Ammon's horn (tissue), 1 donor: ENCODE measurements around the gene ERC1.
"Not testable (repeated sequence)": the region's sequence is repeated elsewhere in the genome, so short reads cannot be mapped to it uniquely, and the experiment has no call there.

Experiments
- DNase-seq: peaks from one replicate; pipeline ENCODE4 v3.0.0-alpha.2; 2016; ENCODE audit warnings: low spot score

ERC1 gene

GRCh38 chr12:1130164-1130563, 139.1 kb downstream of the ERC1 start:
- DNase-seq, result no peak

DNA sequence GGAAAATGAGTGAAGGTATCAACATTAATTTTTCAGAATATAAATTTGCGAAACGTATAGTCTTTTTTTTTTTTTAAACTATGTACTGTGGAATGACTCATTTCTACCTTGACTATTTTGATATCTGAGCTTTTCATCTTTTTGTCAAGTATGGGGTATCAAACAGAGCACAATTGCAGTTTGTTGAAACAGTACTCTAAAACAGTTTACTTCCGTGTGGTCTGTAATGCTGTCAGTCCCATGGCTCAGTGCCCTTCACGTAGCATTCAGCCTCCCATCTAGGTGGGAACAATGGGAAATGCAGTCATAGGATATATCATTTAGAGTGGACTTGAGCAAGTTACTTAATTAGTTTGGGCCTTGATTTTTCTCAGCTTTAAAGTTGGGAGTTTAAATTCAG, 139.5 kb downstream of the ERC1 start:
- DNase-seq, result no peak

GRCh38 chr12:1131811-1132224, 140.8 kb downstream of the ERC1 start:
- DNase-seq, result peak; percentile 70

DNA sequence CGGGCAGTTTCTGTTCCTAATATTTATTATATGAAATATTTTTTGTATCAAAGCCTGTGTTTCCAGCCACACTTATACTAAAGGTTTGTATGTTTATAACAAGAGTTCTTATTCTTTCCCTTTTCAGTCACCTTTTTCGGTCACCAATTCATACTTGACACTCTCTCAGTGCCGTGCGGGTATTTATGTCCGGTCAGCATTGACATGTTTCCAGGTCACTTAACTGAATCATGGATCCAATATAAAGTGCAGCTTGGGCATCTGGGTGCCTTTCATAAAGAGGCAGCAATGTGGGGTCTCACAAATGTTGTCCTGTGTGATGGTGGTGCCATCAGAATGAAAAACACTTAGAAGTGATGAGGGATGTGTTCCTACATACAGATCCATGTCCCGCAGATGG, 141.3 kb downstream of the ERC1 start:
- DNase-seq, result no peak

DNA sequence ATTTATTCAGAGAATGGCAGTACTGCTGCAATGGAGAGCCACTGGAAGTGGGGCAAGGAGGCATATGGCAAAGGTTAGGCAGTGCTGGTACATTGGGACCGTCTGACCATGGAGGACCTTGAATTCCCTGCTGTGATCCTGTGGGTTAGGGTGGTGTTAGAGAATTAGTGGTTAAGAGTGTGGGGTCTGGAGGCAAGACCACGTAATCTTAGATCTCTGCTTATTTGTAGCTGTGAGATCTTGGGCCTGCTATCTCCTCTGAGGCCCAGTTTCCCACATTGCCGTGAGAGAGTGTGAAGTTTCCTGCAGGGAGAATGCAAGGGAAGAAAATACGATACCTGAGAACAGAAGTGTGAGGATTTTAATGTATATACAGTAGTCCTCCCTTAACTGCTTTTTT, 147.7 kb downstream of the ERC1 start:
- DNase-seq, result no peak

DNA sequence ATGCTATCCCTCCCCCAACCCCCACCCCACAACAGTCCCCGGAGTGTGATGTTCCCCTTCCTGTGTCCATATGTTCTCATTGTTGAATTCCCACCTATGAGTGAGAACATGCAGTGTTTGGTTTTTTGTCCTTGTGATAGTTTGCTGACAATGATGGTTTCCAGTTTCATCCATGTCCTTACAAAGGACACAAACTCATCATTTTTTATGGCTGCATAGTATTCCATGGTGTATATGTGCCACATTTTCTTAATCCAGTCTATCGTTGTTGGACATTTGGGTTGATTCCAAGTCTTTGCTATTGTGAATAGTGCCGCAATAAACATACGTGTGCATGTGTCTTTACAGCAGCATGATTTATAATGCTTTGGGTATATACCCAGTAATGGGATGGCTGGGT, 155.7 kb downstream of the ERC1 start:
- DNase-seq, result not testable (repeated sequence)

- no peak for DNase-seq
These were observed 156.8 kb downstream of the ERC1 start for GRCh38 chr12:1147821-1148220.

- DNase-seq, result no peak
These were observed 166.0 kb downstream of the ERC1 start for GRCh38 chr12:1157046-1157445.

DNA sequence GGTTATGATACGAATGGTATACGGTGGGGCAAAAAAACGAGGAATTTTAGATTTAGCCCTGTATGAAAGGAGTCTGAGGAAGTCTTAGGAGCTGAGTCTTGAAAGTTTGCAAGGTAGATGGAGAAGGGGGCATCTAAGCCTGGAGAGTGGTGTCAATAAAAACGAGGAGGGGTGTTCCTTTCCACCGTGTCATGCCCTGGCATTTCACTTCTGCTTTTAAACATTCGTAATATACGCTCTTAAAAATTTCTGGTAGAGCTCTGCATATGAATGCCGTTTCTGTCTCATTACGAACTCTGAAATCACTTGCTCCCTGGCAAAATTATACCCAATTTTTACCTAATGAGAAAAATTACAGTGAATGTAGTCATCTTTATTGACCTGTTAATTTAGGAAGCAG, 170.2 kb downstream of the ERC1 start:
- no peak for DNase-seq

- DNase-seq, result peak; percentile 17
These were observed 171.2 kb downstream of the ERC1 start for GRCh38 chr12:1162081-1162760.

- DNase-seq, result no peak
These were observed 176.8 kb downstream of the ERC1 start for GRCh38 chr12:1167784-1168183.

DNA sequence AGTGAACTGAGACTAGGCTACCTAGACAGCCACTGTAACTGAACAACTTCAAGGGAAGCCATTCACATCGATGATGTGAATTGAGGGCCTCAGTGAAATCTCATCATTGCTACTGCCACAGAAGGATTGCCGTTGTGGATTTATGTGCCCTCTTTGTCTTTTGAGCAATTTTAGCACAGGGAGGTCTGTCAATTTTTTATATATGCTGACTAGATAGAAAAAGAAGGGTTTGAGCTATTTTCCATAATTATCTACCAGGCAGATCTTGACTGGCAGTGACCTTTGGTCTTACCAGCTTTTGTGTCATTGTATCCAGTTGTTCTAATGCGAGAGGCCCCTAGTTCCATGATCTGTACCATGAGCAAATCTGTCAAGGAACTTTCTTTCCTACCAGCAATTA, 179.4 kb downstream of the ERC1 start:
- DNase-seq, result no peak

- no peak for DNase-seq
These were observed 180.8 kb downstream of the ERC1 start for GRCh38 chr12:1171657-1172408.

GRCh38 chr12:1173781-1174617, 183.0 kb downstream of the ERC1 start:
- no peak for DNase-seq

DNA sequence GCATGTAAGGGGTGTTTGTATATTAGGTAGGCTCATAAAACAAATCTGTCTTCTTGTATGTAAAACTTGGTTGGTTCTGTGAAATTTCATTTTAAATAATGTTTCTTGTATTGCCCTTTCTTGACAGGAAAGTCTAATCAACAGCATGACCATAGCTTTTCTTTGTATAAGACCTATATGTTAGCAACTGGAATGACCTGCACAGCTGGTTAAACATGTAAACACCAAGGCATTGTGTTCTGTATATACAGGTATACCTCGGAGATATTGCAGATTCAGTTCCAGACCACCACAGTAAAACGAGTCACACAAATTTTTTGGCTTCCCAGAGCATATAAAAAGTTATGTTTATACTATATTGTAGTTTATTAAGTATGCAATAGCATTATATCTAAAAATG, 183.6 kb downstream of the ERC1 start:
- no peak for DNase-seq

GRCh38 chr12:1176191-1176590, 185.2 kb downstream of the ERC1 start:
- no peak for DNase-seq

DNA sequence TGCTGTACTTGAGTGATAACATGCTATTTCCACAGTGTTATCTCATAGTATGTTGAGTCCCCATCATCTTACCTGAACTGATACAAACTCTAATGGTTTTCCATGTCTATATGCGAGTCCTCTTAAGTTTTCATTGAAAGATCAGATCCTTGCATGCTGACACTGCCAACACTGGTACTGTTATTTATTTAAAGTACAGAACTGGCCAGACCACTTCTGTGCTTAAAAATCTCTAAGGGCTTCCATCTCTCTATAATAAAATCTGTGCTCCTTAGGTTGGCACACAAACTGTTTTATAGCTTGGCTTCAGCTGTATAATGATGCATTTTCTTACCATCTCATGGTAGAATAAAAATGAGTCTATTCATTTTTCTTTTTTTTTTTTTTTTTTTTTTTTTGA, 188.1 kb downstream of the ERC1 start:
- no peak for DNase-seq

- no peak for DNase-seq
These were observed 191.0 kb downstream of the ERC1 start for GRCh38 chr12:1182069-1182468.

- DNase-seq, result no peak
These were observed 193.4 kb downstream of the ERC1 start for GRCh38 chr12:1184402-1184801.

DNA sequence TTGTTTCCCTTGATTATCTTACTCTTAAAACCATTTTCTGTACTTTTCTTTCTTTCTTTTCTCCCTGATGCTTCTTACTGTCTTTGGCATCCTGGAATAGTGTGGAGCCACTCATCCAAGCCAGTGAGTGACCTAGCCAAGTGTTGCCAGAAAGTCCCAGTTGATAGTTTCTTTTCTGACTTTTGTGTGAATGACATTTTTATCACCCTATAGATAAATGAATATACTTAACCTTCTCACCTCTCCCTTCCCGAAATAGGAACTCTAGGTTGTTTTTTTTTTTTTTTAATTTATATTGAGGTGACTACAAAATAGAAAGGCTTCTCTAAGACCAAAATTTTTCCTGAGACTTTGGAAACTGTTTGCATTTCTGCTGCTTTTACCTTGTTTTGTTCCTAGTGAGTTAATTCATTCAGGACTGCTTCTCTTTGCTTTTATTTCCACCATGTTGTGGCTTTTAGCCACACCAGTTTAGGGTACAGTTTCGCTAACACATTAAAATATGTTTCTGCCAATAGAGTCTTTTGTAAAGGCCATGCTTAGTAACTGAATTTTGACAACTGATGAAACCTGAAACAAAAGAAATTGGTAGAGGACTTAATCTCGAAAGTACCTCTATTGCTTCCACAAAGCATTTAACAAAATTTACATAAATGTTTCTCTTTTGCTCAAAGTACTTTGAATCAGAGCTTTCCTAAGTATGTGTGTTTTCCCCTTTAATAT, 194.6 kb downstream of the ERC1 start:
- DNase-seq, result no peak

DNA sequence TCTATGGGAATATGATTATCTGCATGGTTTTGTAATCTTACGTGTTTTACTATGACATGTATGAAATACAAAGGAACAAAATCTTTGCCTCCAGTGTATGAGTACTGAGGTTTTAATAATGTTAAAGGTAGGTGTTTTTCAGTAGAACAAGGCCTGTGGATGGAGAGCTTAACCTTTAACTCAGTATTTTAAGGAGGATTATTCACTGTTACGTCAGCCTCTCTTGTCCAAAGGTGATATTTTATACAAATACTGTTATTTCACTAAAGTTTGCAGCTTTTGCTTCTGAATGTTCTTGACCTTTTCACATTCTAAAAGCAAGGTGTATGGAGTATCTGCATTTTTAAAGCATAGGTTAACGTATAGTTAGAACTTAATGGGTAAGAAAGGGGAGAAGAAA, 195.3 kb downstream of the ERC1 start:
- DNase-seq, result no peak

DNA sequence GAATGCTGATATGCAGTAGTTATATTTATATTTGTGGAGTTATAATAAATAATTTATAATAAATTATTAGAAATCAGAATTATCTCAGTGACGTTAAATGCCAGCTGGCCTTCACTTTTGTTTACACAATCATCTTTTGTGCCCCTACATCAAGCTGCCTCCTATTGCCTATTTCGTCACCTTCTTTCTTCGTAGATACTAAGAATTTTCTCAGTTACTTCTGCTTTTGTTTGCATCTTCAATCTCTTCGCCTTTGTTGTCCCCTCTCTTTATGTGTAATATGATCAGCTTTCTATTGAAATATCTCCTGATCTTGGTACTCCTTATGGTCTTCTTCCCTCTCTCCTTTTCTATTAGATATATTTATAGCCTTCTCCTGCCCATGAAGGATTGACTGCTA, 197.0 kb downstream of the ERC1 start:
- no peak for DNase-seq
